Erythroblast (primary cell): Measurements from ENCODE around the gene CEMIP.

Source experiments
- GATA1 ChIP-seq: IDR thresholded peaks from 2 replicates; pipeline ENCODE4 v1.6.1; 2011; ENCODE audit warnings: low read depth, mild to moderate bottlenecking, control low read depth, low read length, moderate library complexity
- POLR2A ChIP-seq: IDR thresholded peaks from 2 replicates; pipeline ENCODE4 v1.6.1; 2011; ENCODE audit warnings: mild to moderate bottlenecking, low read length

DNA sequence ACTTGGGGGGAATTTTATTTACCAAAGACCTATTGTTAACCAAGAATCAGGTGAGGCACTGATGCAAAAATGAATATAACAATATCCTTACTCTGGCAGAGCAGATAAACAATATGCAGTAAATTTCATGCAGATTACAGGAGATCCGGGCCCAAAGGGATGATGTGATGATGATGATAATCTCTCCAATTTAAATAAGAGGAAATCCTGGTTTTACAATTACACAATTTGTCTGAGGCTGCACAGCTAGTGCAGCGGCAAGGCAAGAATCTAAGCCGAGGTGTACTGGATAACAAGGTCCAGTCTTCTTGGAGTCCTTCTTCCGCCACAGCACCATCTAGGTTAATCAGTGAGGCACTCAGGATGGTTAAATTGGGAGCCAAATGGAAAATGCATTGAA lies 212.8 kb downstream of the CEMIP start:
- no peak for TF ChIP-seq POLR2A
- no peak for TF ChIP-seq GATA1
